Camera-type eye (tissue), 1 donor: ENCODE results near the gene PDZD7. TPM values are rescaled to one million over a fixed set of nuclear protein-coding genes. Genes with fewer than 3 reads are reported as not detected.

Experiments
- total RNA-seq: library from RNA; depleted of rRNA; stranded (reverse); fragments of >200 nt; gene quantifications from one replicate; pipeline ENCODE4 v1.2.3, GENCODE V29; 2014

Gene PDZD7
- total RNA-seq, result 2.1 TPM

DNA sequence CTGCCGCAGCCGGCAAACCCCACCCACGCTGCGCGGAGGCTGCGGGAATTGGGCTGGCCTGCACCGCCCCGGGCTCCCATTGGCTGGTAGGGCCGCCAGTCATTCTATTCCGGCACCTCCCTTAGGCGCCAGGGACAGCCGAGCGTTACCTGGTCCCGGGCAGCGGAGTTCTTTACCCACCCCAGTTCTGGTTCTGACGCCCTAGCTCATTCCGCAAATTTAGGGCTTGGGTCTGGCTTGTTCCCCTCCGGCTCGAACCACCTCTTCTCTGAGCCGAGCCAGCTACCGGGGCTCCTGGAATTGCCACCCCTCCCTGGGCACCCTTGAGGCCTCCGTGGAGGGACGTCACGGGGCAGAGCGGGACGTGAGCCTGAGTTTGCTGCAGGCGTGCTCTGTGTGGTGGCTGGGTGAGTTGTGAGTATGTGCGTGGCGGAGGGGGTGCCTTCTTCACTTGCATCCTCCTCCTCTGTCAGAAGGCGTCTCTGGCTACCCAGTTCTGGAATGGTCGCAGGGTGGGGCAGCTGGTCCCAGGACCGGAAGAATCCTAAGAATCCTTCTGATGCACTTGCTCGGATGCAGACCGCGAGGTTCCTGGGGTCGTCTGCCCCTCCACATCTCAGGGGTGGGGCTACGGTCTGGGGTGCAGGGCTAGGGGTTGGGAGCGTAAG lies at the start of gene PDZD7, which contains the start of gene SFXN3:
Gene PDZD7 (minus strand): TSS at position 2 of the 668 bp plus-strand sequence. CDS start 910 bp downstream, outside the sequence.
Gene SFXN3 (plus strand): TSS at position 107 of the 668 bp plus-strand sequence. CDS start 3,461 bp downstream, outside the sequence.

DNA sequence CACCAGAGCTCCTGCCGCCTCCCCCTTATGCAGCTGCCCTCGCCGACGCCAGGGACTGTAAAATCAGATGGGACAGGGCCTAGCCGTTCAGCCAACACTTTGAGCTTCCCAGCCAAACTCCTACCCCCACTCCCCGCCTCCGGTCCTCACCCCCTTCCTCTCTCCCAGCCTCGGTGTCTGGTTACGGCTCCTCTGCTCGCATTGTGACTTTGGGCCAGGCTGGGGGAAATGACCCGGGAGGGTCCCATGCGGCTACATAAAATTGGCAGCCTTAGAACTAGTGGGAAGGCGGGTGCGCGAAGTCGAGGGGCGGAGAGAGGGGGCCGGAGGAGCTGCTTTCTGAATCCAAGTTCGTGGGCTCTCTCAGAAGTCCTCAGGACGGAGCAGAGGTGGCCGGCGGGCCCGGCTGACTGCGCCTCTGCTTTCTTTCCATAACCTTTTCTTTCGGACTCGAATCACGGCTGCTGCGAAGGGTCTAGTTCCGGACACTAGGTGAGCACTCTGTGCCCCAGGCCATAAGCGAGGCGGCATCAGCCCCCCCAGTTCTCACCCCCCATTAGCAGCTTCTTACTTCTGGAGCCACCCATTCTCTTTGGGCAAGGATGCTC lies 30.8 kb upstream of the PDZD7 start, which contains the start of gene KAZALD1:
Gene KAZALD1 (plus strand): TSS at position 366 of the 608 bp plus-strand sequence. CDS start 604 bp downstream, outside the sequence.

DNA sequence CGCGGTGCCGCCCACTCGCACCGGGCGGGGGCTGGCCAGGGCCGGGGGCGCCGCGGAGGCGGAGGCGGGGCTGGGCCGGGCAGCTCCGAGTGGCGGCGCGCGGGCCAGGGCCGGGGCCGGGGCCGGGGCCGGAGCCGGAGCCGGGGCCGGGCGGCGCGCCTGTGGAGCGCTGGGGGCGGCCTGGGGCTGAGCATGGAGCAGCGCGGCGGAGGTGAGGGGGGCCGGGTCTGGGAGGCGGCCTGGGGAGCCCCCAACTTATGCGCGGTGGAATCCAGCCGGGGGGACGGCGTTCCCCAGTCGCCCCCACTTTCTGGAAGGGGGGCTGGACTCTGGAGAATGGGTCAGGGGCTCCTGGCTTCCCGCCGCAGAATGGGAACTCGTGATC lies 31.2 kb downstream of the PDZD7 start, which contains the start of gene LZTS2:
Gene LZTS2 (plus strand): TSS at position 67 of the 385 bp plus-strand sequence. CDS start 2,731 bp downstream, outside the sequence.

DNA sequence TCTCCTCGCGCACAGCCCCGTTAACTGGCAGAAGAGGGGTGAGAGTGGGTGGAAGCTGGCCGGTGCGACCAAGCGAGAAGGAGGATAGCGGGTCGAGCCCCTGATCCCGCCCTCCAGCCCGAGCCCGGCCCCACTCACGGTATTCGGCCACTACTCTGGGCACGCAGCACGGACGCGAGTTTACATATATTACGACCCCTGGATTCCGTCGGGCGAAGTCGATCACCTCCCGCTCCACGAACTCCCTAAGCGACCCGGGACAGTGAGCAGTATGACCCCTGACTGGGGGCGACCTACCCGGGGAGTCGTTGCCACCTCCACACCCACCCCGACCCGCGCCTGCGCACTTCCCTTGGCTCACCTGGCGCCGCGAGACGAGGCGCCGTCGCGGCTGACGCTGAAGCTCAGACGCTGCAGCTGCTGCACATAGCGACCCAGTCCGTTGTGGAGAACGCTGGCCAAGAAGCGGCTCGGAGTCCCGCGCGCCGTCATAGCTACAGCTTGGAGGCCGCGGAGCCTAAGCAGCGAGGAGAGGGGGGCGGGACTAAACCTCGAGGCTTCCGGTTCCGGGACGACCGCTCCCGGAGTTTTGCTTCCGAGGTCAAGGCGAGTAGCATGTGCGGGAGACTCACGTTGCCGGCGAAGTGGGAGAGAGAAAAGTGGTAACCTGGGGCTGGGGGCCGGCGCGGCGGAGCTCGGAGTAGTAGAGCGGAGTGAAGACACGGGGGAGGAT lies 43.8 kb downstream of the PDZD7 start, which contains the start of the genes MRPL43 and TWNK:
Gene MRPL43 (minus strand): TSS at position 546 of the 733 bp plus-strand sequence. CDS start 54 bp downstream, at position 492.
Gene TWNK (plus strand): TSS at position 592 of the 733 bp plus-strand sequence. CDS start 668 bp downstream, outside the sequence.

DNA sequence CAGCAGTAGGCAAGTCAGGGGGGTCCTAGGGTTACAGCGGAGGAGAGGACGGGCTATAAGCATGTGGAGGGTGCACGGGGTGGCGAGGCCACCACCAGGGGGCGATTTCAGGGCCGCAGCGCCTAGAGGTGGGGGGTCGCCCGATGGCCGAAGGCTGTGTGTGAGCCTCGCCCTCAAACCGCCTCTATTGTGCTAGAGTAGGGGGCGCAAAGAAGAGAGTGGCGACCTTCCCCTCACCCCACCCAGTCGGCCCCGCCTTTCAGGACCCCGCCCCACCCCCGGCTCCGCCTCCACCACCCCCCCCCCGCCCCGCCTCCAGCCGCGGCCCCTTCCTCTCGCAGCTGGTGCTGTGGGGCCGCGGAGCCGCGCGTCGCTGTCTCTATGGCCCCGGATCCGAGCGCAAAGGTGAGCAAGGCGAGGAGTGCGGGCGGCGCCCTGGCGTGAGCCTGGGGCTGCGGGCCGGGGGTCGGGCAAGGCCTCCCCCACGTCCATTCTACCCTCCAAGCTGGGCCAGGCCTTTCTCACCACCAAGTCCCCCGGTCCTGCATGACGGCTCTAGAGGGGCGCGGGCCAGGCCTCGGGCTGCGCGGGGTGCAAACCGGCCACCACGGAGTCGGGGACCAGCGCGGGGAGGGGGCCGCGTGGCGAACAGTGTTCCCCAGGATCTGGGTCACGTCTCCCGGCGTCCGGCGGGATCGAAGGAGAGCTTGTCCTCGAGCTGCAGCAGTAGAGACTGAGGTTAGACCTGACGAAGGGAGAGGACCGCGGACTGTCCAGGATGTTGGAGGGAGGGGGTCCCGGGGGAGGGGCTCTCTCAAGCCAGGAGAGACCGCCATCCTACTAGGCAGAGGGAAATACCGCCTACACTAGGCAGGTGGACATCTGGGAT lies 61.5 kb downstream of the PDZD7 start, which contains the start of gene SEMA4G:
Gene SEMA4G (plus strand): TSS at position 318 of the 889 bp plus-strand sequence. CDS start 3,409 bp downstream, outside the sequence.

Other genes with a start within 250 kb of the PDZD7 start
- 64.1 TPM for gene SLF2, start 118.2 kb downstream of the PDZD7 start, total RNA-seq
- 6.6 TPM for gene SEMA4G, start 61.6 kb downstream of the PDZD7 start, total RNA-seq
- gene MRPL43, start 43.6 kb downstream of the PDZD7 start, total RNA-seq, result 50.3 TPM
- 8.5 TPM for gene TWNK, start 43.6 kb downstream of the PDZD7 start, total RNA-seq
- gene LZTS2, start 31.3 kb downstream of the PDZD7 start, total RNA-seq, result 62.8 TPM
- gene SFXN3, start 105 bp upstream of the PDZD7 start, total RNA-seq, result 82.1 TPM
- 24.5 TPM for gene KAZALD1, start 30.9 kb upstream of the PDZD7 start, total RNA-seq
- not detected for gene TLX1, start 100.2 kb upstream of the PDZD7 start, total RNA-seq
- gene LBX1, start 198.3 kb upstream of the PDZD7 start, total RNA-seq, result not detected